ENCODE data around the gene ITGB1BP1.

- TF ChIP-seq TAF1 (IDR thresholded peaks at IDR 0.05; ENCODE audit: low read depth) (no peak), REST (IDR thresholded peaks at IDR 0.05; ENCODE audit: low read depth) (no peak), EP300 (IDR thresholded peaks at IDR 0.05; ENCODE audit: borderline replicate concordance) (no peak), TEAD4 (IDR thresholded peaks at IDR 0.05) (no peak), EGR1 (IDR thresholded peaks at IDR 0.05) (no peak), CREB1 (IDR thresholded peaks at IDR 0.05; ENCODE audit: low read depth) (no peak)
Measured at GRCh38 chr2:9451231-9451630, 27.9 kb upstream of the ITGB1BP1 start.
